Endothelial cell (in vitro differentiated cells): ENCODE measurements around the gene ISG15. TPM values are rescaled to one million over a fixed set of nuclear protein-coding genes. Genes with fewer than 3 reads are reported as not detected.
A peak's percentile ranks its signal among the peaks of the same experiment; 100 is the strongest.

ENCODE experiments used
- DNase-seq: peaks from one replicate; pipeline ENCODE4 v3.0.0; 2021; ENCODE audit warnings: low spot score
- H3K27ac Mint-ChIP-seq: one replicate; pipeline ENCODE4 v1.8.0; 2021; ENCODE audit warnings: mixed read lengths, inconsistent platforms; ENCODE audit not compliant: unreplicated experiment
- H3K27me3 Mint-ChIP-seq: one replicate; pipeline ENCODE4 v1.8.0; 2021; ENCODE audit warnings: mild to moderate bottlenecking, moderate library complexity, mixed read lengths, inconsistent platforms; ENCODE audit not compliant: unreplicated experiment
- H3K36me3 Mint-ChIP-seq: one replicate; pipeline ENCODE4 v1.8.0; 2021; ENCODE audit warnings: mild to moderate bottlenecking, low read depth, mixed read lengths, inconsistent platforms; ENCODE audit not compliant: unreplicated experiment
- H3K4me1 Mint-ChIP-seq: one replicate; pipeline ENCODE4 v1.8.0; 2021; ENCODE audit warnings: mild to moderate bottlenecking, mixed read lengths, inconsistent platforms; ENCODE audit not compliant: unreplicated experiment
- H3K4me3 Mint-ChIP-seq: one replicate; pipeline ENCODE4 v1.8.0; 2021; ENCODE audit warnings: mild to moderate bottlenecking, mixed read lengths, inconsistent platforms; ENCODE audit not compliant: unreplicated experiment
- H3K9me3 Mint-ChIP-seq: one replicate; pipeline ENCODE4 v1.8.0; 2021; ENCODE audit warnings: mixed read lengths, inconsistent platforms; ENCODE audit not compliant: unreplicated experiment
- CTCF ChIP-seq: fragments of 200-600 bp; sonication (generic); IDR thresholded peaks from one replicate; pipeline ENCODE4 v1.5.0; 2021; ENCODE audit warnings: antibody characterized with exemption; ENCODE audit not compliant: unreplicated experiment
- total RNA-seq: library from RNA; stranded (reverse); fragmentation: NEBNext Ultra II Directional; extraction: Animal tissue kit (Norgen Biotek cat#: 25700); gene quantifications from one replicate; pipeline ENCODE4 v1.2.1, GENCODE V29; 2021; ENCODE audit not compliant: unreplicated experiment

The ISG15 gene
- total RNA-seq, 1 donor from 2014 or later = 33.3 TPM

- Mint-ChIP-seq H3K4me3 (no peak overlapping the region), H3K9me3 (no peaks in the 10 kb centered on the region), H3K4me1 (peaks cover 8% of the 10 kb centered on the region), H3K27ac (no peak overlapping the region), H3K27me3 (peaks cover 20% of the 10 kb centered on the region), H3K36me3 (peaks cover 10% of the 10 kb centered on the region)
- TF ChIP-seq CTCF = no peak
- no peak for DNase-seq
Measured at GRCh38 chr1:1035291-1035943, 22.1 kb downstream of the ISG15 start.

GRCh38 chr1:1037366-1038327 is 24.4 kb downstream of the ISG15 start:
- H3K4me1 Mint-ChIP-seq = peaks cover under 1% of the 10 kb centered on the region
- DNase-seq = no peak
- peaks cover 10% of the 10 kb centered on the region for H3K36me3 Mint-ChIP-seq
- no peaks in the 10 kb centered on the region for H3K9me3 Mint-ChIP-seq
- no peak overlapping the region for H3K4me3 Mint-ChIP-seq
- TF ChIP-seq CTCF = no peak
- no peak overlapping the region for H3K27ac Mint-ChIP-seq
- peaks cover 15% of the 10 kb centered on the region for H3K27me3 Mint-ChIP-seq

- Mint-ChIP-seq H3K4me3 (no peak overlapping the region), H3K27ac (peak overlapping the region; percentile 75), H3K36me3 (peaks cover 15% of the 10 kb centered on the region), H3K9me3 (no peaks in the 10 kb centered on the region), H3K4me1 (no peaks in the 10 kb centered on the region), H3K27me3 (peaks cover 14% of the 10 kb centered on the region)
- no peak for TF ChIP-seq CTCF
- DNase-seq = no peak
Measured at GRCh38 chr1:1038694-1039093, 25.4 kb downstream of the ISG15 start.

- H3K36me3 Mint-ChIP-seq = peaks cover 15% of the 10 kb centered on the region
- no peak for TF ChIP-seq CTCF
- H3K9me3 Mint-ChIP-seq = no peaks in the 10 kb centered on the region
- H3K4me1 Mint-ChIP-seq = no peaks in the 10 kb centered on the region
- peak overlapping the region; percentile 79 for H3K4me3 Mint-ChIP-seq
- H3K27ac Mint-ChIP-seq = no peak overlapping the region
- peaks cover 15% of the 10 kb centered on the region for H3K27me3 Mint-ChIP-seq
- DNase-seq = no peak
Measured at GRCh38 chr1:1039145-1039910, 26.0 kb downstream of the ISG15 start.
